SKM-1 (cell line): Measurements from ENCODE around the gene ST13.
"Not testable (repeated sequence)": the region's sequence is repeated elsewhere in the genome, so short reads cannot be mapped to it uniquely, and the experiment has no call there.

Source experiments
- DNase-seq: peaks from one replicate; lab custom pipeline; 2025; ENCODE audit not compliant: unreplicated experiment; lab: John Stamatoyannopoulos, UW

Gene ST13

DNA sequence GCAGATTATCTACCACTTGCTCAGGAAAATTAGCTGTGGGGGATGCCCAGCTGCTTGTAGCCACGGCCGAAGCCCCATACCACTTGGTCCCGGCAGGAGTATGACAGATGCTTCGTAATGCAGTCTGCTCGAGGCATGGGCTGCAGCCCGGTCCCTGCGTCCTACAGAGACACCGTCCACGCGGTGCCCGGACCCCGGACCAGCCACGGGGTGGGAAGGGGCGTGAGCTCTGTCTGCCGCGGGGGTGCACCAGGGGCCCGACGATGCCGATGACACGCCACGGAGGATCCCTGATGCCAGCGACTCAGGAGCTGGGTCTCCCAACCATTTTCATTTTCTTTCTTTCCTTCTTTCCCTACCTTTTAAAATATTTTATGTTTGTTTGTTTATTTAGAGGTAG, 67.3 kb downstream of the ST13 start:
- no peak for DNase-seq

DNA sequence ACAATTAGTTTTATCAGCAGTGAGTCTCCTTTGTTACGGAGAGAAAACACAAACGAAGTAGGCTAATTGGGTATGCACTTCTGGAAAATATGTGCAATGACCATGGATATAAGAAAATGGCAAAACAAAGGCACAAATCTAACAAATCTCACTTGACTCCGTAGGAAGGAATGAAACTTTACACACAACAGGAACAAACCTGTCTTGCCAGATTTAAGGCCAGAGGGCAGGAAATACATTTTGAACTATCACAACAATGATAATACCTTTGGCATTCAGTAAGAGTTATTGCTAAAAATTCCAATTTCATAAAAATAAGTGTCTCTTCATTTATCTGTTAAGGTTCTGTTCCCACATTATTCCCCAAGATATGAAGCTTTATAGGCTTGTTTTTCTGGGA, 73.9 kb downstream of the ST13 start:
- DNase-seq: no peak

DNA sequence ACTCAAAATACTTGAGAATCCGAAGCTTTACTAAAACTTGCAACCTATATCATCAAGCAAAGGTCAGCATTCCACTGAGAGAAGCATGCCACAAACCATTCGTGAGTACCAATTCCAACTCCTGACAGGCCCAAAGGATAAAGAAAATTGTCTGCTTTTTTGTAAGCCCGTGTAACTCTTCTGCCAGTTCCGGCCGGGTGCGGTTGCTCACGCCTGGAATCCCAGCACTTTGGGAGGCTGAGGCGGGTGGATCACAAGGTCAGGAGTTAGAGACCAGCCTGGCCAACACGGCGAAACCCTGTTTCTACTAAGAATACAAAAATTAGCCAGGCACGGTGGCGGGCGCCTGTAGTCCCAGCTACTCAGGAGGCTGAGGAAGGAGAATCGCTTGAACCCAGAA, 74.7 kb downstream of the ST13 start:
- not testable (repeated sequence) for DNase-seq
